HEK293 (cell line): ENCODE results near the gene C17orf113.

Experiments used
- YY1 ChIP-seq: fragments of 450-650 bp; formaldehyde crosslinking; IDR thresholded peaks from 2 replicates; pipeline ENCODE4 v1.5.1; 2018; ENCODE audit warnings: missing biosample characterization, missing genetic modification characterization
- ZBTB8A ChIP-seq: fragments of 450-650 bp; formaldehyde crosslinking; IDR thresholded peaks from 2 replicates; pipeline ENCODE4 v1.5.1; 2016; ENCODE audit warnings: missing biosample characterization, missing genetic modification characterization
- TF ChIP-seq, protein P1 (sequence below): fragments of 450-650 bp; formaldehyde crosslinking; conservative IDR thresholded peaks from 2 replicates; pipeline ENCODE4 v1.5.1; 2016; ENCODE audit warnings: low read depth, missing biosample characterization, missing genetic modification characterization

DNA sequence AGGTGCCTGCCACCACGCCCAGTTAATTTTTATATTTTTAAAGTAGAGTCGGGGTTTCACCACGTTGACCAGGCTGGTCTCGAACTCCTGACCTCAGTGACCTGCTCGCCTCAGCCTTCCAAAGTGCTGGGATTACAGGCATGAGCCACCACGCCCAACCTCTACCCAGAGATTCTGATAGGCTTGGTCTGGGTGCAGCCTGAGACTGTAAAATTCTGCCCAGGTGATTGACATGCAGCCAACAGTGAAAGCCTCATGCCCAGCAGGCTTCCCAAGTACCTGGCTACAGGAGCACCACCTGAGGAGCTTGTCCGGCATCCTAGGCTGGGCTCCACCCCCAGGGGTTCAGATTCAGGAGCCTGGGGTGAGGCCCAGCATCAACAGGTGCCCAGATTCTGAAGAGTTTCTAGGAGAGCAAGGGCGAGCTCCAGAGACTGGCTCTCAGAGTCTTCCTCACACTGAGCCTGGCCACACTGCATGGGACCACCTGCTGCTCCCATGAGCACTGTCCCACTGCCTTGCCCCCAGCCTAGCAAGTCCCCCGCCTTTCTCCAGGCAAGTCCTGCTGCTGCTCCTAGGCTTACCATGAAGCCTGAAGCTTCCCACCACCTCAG lies 31.2 kb upstream of the C17orf113 start:
- TF ChIP-seq YY1 (no peak), ZBTB8A (tag by site-specific recombination) (no peak)
- TF ChIP-seq, protein P1, sequence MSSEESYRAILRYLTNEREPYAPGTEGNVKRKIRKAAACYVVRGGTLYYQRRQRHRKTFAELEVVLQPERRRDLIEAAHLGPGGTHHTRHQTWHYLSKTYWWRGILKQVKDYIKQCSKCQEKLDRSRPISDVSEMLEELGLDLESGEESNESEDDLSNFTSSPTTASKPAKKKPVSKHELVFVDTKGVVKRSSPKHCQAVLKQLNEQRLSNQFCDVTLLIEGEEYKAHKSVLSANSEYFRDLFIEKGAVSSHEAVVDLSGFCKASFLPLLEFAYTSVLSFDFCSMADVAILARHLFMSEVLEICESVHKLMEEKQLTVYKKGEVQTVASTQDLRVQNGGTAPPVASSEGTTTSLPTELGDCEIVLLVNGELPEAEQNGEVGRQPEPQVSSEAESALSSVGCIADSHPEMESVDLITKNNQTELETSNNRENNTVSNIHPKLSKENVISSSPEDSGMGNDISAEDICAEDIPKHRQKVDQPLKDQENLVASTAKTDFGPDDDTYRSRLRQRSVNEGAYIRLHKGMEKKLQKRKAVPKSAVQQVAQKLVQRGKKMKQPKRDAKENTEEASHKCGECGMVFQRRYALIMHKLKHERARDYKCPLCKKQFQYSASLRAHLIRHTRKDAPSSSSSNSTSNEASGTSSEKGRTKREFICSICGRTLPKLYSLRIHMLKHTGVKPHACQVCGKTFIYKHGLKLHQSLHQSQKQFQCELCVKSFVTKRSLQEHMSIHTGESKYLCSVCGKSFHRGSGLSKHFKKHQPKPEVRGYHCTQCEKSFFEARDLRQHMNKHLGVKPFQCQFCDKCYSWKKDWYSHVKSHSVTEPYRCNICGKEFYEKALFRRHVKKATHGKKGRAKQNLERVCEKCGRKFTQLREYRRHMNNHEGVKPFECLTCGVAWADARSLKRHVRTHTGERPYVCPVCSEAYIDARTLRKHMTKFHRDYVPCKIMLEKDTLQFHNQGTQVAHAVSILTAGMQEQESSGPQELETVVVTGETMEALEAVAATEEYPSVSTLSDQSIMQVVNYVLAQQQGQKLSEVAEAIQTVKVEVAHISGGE (tag by site-specific recombination), result no peak
